Stimulated activated effector memory CD8-positive, alpha-beta T cell treated with anti-CD3 and anti-CD28 coated beads, Interleukin-12 subunit alpha, Interleukin-12 subunit beta, amount 100 ng/mL, for 72 hours (primary cell): ENCODE results near the gene MYH15.
A peak's percentile ranks its signal among the peaks of the same experiment; 100 is the strongest.

Experiments used
- ATAC-seq: fragments of 150-1000 bp; cut with Tn5 transposase; 2 replicates; pipeline ENCODE4 v1.10.0; 2021
- DNase-seq, 2 donors: peaks; one replicate each; pipeline ENCODE4 v3.0.0; 2021 to 2022; ENCODE audit warnings: low spot score in 2 of 2
- H3K27ac Mint-ChIP-seq: one replicate; pipeline ENCODE4 v1.8.0; 2022; ENCODE audit warnings: mild to moderate bottlenecking, mixed read lengths
- H3K36me3 Mint-ChIP-seq: one replicate; pipeline ENCODE4 v1.8.0; 2022; ENCODE audit warnings: mild to moderate bottlenecking, mixed read lengths
- H3K4me1 Mint-ChIP-seq: one replicate; pipeline ENCODE4 v1.8.0; 2022; ENCODE audit warnings: mixed read lengths
- H3K4me3 Mint-ChIP-seq: one replicate; pipeline ENCODE4 v1.8.0; 2022; ENCODE audit warnings: mild to moderate bottlenecking, mixed read lengths
- H3K9me3 Mint-ChIP-seq: one replicate; pipeline ENCODE4 v1.8.0; 2022; ENCODE audit warnings: mixed read lengths

MYH15 gene

DNA sequence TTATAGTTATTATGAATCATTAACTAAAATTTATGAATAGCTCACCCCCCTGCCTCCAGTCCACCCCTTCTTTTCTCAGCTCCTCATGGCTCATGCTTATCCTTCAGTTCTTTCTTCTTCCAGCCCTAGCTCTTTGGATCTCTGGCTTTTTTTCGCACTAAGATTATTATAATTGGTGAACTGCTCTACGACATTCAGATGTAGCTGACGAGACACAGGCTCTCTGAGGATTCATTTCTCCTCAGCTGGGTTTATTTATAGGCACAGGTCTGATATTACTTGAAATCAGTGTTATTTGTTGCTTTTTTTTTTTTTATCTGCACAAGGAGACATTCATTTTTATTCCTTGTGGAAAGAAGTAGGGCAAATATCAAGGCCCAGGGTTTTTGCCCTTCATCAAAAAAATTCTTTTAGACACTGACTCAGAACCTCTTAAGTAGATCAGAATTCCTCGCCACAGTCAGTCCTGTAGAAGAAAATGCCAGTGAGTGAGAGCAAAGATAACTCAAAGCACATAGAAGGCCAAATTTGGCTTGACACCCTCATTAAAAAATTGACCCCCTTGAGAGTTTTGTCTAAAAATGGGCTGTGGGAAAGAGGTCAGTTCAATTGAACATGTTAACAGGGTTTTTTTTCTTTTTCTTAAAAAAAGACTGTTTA lies 106.6 kb downstream of the MYH15 start:
- H3K36me3 Mint-ChIP-seq = no peaks in the 10 kb centered on the region
- ATAC-seq = no peak
- no peak overlapping the region for H3K4me3 Mint-ChIP-seq
- DNase-seq = no peak
- H3K9me3 Mint-ChIP-seq = no peaks in the 10 kb centered on the region
- H3K27ac Mint-ChIP-seq = no peak overlapping the region
- H3K4me1 Mint-ChIP-seq = no peaks in the 10 kb centered on the region

DNA sequence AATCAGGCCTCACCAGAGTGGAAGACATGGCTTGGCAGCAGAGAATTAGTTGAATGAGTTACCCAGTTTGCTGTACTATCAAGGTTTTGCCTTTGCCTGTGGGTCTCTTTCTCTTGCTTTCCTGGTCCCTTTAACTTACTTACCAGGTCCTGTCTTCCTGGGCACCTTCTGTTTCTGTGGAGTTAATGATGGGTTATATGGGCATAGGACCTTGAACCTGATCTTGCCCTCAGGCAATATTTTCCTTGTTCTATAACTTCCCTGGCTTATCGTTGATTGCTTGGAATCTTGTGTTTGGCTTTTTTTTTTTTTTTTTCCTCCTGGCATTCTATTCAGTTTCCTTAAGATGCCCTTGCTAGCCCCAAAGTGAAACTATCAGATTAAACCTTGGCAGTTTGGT lies 107.2 kb downstream of the MYH15 start:
- H3K27ac Mint-ChIP-seq = peak overlapping the region; percentile 26
- no peak for ATAC-seq
- no peak overlapping the region for H3K4me3 Mint-ChIP-seq
- DNase-seq = no peak
- no peaks in the 10 kb centered on the region for H3K4me1 Mint-ChIP-seq
- no peaks in the 10 kb centered on the region for H3K36me3 Mint-ChIP-seq
- H3K9me3 Mint-ChIP-seq = no peaks in the 10 kb centered on the region

DNA sequence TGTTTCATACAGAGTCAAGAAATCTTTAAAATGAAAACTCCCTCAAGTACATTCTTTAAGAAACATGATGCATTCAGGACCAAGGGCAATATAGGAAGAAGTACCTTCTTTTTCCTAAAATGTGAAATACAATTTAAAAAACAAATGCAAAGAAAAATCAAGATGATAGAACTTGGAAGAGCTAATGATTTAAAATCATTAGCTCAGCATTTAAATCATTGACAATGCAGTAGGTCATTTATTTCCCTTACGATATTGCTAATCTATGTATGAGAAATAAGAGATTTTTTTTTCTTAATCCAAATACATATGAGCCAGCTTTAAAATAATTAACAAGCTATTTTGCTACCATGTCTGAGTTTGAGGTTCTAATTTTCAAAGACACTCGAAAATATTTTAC lies 108.6 kb downstream of the MYH15 start:
- H3K36me3 Mint-ChIP-seq = no peaks in the 10 kb centered on the region
- no peak overlapping the region for H3K27ac Mint-ChIP-seq
- H3K4me1 Mint-ChIP-seq = no peaks in the 10 kb centered on the region
- ATAC-seq (no peak), DNase-seq (no peak)
- no peak overlapping the region for H3K4me3 Mint-ChIP-seq
- no peaks in the 10 kb centered on the region for H3K9me3 Mint-ChIP-seq

DNA sequence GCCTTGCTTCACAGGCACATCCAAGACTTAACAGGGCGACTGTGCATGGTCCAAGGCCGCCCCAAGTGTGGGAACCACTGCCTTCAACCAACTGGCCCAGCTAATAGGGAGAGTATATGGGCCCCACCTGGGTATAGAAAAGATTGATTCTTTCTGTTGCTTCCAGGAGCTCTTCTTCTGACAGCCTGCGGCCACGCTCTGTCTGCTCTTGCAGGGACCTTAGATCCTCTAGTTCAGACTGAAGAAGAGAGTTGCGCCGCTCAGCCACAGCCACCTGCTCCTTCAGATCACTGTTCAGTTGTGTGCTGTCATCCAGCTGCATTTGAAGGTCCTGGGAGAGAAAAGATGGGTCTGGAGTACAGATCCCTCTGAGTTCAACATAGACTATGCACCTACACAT lies 111.9 kb downstream of the MYH15 start:
- Mint-ChIP-seq H3K4me3 (no peak overlapping the region), H3K4me1 (peaks cover 8% of the 10 kb centered on the region), H3K27ac (no peak overlapping the region), H3K36me3 (no peaks in the 10 kb centered on the region), H3K9me3 (no peaks in the 10 kb centered on the region)
- ATAC-seq = no peak
- no peak for DNase-seq

DNA sequence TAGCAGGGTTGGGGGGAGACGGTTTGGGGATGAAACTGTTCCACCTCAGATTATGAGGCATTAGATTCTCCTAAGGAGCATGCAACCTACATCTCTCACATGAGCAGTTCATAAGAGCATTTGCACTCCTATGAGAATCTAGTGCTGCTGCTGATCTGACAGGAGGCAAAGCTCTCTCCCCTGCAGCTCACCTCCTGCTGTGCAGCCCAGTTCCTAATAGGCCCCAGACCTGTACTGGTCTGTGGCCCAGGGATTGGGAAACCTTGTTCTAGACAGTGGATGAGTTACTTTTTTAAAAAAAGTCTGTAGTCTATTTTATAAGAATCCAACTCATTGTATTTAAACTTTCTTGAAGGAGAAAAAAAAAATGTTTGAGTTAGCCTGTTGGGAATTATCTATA lies 114.1 kb downstream of the MYH15 start:
- H3K4me1 Mint-ChIP-seq = peaks cover 8% of the 10 kb centered on the region
- H3K9me3 Mint-ChIP-seq = no peaks in the 10 kb centered on the region
- H3K36me3 Mint-ChIP-seq = no peaks in the 10 kb centered on the region
- ATAC-seq (no peak), DNase-seq (no peak)
- H3K27ac Mint-ChIP-seq = no peak overlapping the region
- no peak overlapping the region for H3K4me3 Mint-ChIP-seq

DNA sequence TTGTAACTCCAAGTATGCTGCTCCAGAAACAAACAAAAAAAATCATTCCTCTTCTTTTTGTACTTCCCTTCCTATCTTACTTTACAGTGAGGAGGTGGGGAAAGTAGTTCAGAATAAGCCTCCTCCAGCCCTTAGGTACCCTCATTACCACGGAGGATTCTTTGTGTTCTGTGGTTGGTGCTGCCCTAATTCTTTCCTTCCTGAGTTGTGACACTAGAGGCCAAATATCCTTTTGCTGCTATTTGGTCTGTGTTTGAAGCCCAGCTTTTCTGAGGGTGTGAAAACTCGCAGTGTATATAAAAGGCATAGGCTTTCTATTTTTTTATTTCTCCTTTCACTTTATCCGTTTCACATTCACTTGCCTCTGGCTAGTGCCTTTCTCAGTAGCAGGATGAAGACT lies 115.8 kb downstream of the MYH15 start:
- peaks cover 10% of the 10 kb centered on the region for H3K4me1 Mint-ChIP-seq
- no peaks in the 10 kb centered on the region for H3K9me3 Mint-ChIP-seq
- no peak overlapping the region for H3K4me3 Mint-ChIP-seq
- no peak overlapping the region for H3K27ac Mint-ChIP-seq
- H3K36me3 Mint-ChIP-seq = no peaks in the 10 kb centered on the region
- ATAC-seq (peak; percentile 31), DNase-seq (no peak)

DNA sequence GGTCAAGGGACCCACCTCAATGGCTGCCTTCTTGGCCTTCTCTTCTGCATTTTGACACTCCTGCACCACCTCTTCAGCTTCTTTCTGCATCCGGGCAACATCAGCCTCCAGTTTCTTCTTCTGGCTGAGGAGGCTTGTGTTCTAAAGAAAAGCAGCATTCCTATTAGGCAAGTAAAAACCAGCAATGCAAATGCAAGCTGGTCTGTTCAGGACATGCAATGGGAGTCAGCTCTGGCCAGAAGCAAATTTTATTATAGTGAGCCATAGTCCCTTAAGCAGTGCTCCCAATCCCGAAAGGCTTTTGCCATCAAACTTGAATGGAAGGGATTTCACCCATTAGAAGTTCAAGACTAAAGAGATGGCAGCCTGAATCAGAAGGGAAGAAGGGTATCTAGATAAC lies 116.4 kb downstream of the MYH15 start:
- Mint-ChIP-seq H3K4me1 (peaks cover 16% of the 10 kb centered on the region), H3K9me3 (no peaks in the 10 kb centered on the region), H3K27ac (no peak overlapping the region), H3K36me3 (no peaks in the 10 kb centered on the region), H3K4me3 (no peak overlapping the region)
- ATAC-seq (no peak), DNase-seq (no peak)

DNA sequence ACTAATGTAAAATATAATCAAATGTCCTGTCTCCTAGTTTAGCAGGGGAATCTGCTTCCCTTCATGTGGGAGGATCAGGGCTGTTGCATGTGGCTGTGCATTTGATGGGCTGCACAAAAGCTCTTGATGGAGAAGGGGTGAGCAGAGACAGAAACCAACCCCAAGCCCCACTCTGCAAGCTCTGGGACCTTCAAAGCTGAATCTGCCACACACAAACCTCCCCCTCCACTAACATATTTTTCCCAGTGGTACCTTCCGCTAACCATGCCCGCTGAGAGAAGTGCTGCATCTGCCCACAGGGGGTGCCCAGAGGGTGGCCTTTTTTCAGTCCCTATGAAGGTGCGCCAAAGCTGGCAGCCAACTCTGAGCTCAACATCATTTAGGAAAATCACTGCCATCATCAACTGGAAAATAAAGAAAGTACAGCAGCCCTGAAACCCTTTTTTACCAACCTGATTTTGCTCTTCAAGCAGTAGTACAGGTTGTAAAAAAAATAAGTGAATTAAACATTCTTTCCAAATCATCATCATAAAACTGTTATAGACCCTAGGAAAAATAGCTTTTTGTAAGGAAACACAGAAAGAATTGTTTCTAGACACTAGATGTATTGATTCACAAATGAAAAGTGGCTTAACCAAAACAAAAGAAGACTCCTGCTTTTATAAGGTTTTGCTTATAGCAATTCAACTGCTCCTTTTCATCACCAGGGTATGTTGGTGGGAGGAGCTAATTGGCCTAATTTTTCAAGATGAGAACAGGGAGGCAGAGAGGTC lies 117.1 kb downstream of the MYH15 start:
- Mint-ChIP-seq H3K9me3 (no peaks in the 10 kb centered on the region), H3K4me1 (peaks cover 23% of the 10 kb centered on the region), H3K36me3 (no peaks in the 10 kb centered on the region), H3K4me3 (no peak overlapping the region), H3K27ac (no peak overlapping the region)
- DNase-seq (no peak), ATAC-seq (no peak)

DNA sequence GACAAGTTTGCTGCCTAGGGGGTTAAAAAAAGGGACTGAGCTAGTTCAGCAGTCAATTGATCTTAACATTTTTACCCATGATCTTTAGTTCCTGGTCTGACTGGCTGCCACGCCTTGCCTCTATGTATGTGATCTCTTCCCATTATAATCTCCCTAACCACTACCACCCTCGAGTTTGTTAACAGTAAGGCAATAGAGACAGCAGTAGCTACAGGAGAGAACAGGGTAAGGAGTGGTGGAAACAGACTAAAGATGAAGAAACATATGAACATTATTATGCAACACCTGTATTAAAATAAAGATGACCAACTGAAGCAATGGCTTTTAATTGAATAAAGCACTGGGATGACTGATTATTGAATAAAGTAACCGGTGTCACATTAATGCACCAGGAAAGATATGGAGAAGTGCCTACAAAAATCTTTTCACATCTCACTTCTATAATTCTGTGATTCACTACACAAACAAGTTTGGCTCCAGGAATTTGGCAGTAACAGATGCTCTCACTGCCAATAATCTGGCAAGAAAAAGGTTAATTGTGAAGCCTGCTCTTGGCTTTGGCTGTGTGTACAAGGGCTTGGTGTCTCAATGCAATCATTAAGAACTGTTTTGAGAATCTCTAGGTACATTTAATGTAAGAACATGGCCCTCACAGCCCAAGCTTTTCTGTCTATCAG lies 118.3 kb downstream of the MYH15 start:
- ATAC-seq (no peak), DNase-seq (no peak)
- Mint-ChIP-seq H3K9me3 (no peaks in the 10 kb centered on the region), H3K4me1 (peaks cover 35% of the 10 kb centered on the region), H3K27ac (no peak overlapping the region), H3K36me3 (no peaks in the 10 kb centered on the region), H3K4me3 (no peak overlapping the region)

DNA sequence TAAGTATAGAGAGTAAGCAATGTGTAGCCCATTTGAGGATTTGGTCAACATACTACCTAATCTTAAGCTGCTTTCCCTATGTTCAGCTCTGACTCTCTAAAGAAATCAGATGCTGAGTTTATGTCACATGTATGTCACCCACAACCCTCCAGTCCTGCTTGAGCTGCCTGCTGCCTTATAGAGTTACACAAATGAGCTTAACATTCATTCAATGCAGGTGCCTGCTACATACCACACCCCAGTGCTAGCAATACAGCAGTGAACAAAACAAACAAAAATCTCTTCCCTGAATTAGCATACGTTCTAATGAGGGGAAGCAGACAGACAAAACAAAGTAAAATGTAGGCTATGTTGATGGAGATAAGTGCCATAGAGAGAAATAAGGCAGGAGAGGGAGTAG lies 121.0 kb downstream of the MYH15 start:
- no peaks in the 10 kb centered on the region for H3K36me3 Mint-ChIP-seq
- DNase-seq = no peak
- no peak for ATAC-seq
- no peak overlapping the region for H3K27ac Mint-ChIP-seq
- peak overlapping the region; percentile 56 for H3K4me3 Mint-ChIP-seq
- peaks cover 31% of the 10 kb centered on the region for H3K4me1 Mint-ChIP-seq
- H3K9me3 Mint-ChIP-seq = no peaks in the 10 kb centered on the region

DNA sequence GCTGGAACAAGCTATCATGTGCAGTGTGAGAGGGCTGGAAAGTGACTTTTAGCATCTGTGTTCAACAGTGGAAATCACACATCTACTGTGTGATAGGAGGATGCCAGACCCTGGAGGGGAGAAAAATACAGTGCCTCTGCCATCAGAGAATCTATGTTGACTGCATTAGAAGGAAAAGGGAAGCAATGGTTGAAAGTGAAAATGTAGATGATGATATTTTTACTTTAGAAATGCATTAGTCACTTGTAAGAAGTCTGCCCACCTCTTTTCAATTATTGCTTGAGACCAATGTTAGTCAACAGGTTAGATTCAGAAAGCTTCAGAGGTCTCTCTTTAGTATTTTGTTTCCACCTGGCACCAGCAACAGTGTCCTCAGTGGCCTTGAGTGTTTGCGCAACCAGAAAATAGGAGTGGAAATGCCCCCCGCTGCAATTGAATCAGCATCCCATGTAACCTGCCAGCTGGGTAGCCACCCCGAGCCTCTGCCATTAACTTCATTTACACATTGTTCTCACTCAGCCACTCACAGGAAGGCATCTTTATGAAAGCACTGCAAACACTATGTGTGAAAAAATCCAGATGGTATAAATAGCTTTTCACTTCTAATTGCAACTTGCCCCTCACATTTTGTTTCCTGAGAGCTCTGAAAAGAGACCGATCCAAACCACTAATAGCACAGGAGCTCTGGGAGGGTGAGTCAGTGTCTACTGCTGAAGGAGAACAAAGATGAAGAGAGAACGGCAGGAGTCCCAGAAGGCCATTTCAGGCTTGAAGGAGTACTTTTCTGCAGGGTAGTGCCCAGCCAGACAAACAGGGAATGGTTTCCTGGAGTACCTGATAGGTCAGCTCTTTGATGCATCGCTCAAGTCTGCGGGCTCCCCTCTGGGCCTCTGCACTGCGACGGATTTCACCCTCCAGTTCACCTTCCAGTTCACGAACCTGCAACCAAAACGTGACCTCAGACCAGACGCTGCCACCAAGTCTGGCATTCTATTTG lies 122.0 kb downstream of the MYH15 start:
- peak overlapping the region; percentile 27 for H3K27ac Mint-ChIP-seq
- peaks cover 29% of the 10 kb centered on the region for H3K4me1 Mint-ChIP-seq
- peak; percentile 89 for ATAC-seq
- H3K9me3 Mint-ChIP-seq = no peaks in the 10 kb centered on the region
- H3K36me3 Mint-ChIP-seq = no peaks in the 10 kb centered on the region
- peak overlapping the region; percentile 56 for H3K4me3 Mint-ChIP-seq
- DNase-seq = no peak

DNA sequence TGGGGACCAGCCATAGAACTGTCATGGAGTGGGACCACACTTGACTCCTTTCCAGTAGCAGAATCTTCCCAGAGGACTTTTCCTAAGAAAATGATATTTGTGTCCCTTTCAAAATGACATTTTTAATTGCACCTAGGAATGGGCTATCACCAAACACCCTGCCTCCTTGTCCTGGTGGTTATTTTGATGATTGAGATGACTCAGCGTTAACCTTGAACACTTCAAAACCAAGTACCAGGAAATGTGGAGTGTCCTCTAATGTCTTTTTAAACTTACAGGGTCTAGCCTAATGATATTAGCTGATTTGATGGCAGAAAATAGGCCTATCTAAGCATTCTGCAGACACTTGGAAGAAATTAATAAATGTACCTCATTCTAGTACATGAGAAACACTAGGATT lies 123.3 kb downstream of the MYH15 start:
- H3K4me3 Mint-ChIP-seq = no peak overlapping the region
- ATAC-seq = peak; percentile 67
- no peak overlapping the region for H3K27ac Mint-ChIP-seq
- H3K9me3 Mint-ChIP-seq = no peaks in the 10 kb centered on the region
- no peak for DNase-seq
- no peaks in the 10 kb centered on the region for H3K36me3 Mint-ChIP-seq
- peaks cover 29% of the 10 kb centered on the region for H3K4me1 Mint-ChIP-seq

DNA sequence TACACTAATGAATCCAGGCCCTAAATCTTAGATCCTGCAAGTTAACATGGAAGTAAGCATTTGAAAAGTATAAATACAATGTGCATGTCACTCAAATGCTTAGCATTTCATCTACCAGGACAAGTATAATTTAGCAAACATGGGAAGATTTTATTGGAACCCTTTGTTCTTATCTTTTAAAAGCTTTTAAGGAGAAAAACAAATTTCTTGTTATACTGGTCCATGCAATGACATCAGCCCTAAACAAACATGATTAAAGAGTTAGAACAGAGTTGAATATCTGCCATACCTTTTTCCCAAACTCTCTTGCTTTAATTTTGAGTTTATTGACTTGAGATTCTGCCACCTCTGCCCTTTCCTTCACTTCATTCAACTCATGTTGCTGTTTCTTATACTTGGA lies 127.1 kb downstream of the MYH15 start:
- Mint-ChIP-seq H3K4me3 (no peak overlapping the region), H3K9me3 (no peaks in the 10 kb centered on the region), H3K4me1 (peaks cover 14% of the 10 kb centered on the region), H3K36me3 (no peaks in the 10 kb centered on the region), H3K27ac (no peak overlapping the region)
- ATAC-seq = no peak
- no peak for DNase-seq

DNA sequence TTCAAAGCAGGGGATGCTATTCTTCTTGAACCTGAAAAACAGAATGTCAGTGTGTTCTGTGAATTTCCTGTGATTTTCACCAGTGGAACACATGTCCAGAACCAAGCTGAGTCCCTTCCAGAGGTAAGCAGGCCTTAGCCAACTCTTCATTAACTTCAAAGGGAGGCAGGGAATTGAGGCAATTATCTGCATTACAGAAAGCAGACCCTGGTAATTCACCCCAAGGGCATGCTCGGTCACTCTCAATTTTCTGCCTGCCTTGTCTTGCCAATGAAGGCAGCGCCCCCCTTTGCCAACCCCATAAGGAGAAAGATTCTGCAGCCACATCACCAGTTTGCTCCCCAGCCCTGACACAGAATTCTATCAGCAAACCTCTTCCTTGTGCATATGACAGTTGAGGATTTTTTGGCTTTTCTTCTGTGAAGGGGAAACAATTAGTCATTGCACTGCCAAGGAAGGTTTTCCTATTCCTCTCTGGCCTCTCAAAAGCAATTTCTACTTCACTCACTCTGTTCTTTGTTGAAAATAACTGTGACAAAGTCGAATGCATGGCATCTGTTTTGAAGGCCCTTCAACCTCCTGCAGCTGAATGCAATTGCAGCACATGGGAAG lies 128.8 kb downstream of the MYH15 start:
- DNase-seq (no peak), ATAC-seq (no peak)
- H3K9me3 Mint-ChIP-seq = no peaks in the 10 kb centered on the region
- no peak overlapping the region for H3K4me3 Mint-ChIP-seq
- H3K4me1 Mint-ChIP-seq = no peaks in the 10 kb centered on the region
- H3K36me3 Mint-ChIP-seq = no peaks in the 10 kb centered on the region
- no peak overlapping the region for H3K27ac Mint-ChIP-seq
